Uterus (tissue), 2 donors: ENCODE results near the gene TCP11L1.
"Not testable (repeated sequence)": the region's sequence is repeated elsewhere in the genome, so short reads cannot be mapped to it uniquely, and the experiment has no call there.

Experiments
- POLR2A ChIP-seq, 2 donors: fragments of 450-650 bp; IDR thresholded peaks; one replicate each; pipeline ENCODE4 v1.6.1; 2016; ENCODE audit warnings: antibody characterized with exemption in 2 of 2, mild to moderate bottlenecking in 1 of 2, moderate library complexity in 1 of 2
- TF ChIP-seq, protein P1 (sequence below), 4 experiments: fragments of 200-600 bp in 2 of 4; fragments of 450-650 bp in 2 of 4; sonication (generic) in 2 of 4; IDR thresholded peaks; one replicate each; pipeline ENCODE4 v1.5.1; 2016 to 2019; ENCODE audit warnings: antibody characterized with exemption in 4 of 4, mild to moderate bottlenecking in 2 of 4, moderate library complexity in 1 of 4

DNA sequence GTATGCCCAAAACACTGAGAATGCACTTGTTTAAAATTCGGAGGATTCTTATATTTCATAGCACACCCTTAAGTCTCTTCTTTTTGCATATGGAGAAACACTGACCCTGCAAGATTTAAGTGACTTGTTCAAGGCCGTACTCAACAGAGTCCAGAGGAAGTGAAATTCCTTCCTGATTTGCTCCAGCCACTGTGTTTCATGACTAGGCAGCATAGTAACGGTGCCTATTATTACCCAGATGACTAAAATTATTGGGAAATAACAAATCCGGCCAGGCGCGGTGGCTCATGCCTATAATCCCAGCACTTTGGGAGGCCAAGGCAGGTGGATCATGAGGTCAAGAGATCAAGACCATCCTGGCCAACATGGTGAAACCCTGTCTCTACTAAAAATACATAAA is 9.3 kb downstream of the TCP11L1 start:
- TF ChIP-seq, protein P1, sequence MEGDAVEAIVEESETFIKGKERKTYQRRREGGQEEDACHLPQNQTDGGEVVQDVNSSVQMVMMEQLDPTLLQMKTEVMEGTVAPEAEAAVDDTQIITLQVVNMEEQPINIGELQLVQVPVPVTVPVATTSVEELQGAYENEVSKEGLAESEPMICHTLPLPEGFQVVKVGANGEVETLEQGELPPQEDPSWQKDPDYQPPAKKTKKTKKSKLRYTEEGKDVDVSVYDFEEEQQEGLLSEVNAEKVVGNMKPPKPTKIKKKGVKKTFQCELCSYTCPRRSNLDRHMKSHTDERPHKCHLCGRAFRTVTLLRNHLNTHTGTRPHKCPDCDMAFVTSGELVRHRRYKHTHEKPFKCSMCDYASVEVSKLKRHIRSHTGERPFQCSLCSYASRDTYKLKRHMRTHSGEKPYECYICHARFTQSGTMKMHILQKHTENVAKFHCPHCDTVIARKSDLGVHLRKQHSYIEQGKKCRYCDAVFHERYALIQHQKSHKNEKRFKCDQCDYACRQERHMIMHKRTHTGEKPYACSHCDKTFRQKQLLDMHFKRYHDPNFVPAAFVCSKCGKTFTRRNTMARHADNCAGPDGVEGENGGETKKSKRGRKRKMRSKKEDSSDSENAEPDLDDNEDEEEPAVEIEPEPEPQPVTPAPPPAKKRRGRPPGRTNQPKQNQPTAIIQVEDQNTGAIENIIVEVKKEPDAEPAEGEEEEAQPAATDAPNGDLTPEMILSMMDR (IDR thresholded peaks at IDR 0.05): not testable (repeated sequence)
- not testable (repeated sequence) for TF ChIP-seq POLR2A (IDR thresholded peaks at IDR 0.05)
